CD14-positive monocyte (primary cell): ENCODE measurements around the gene NMBR. TPM values are rescaled to one million over a fixed set of nuclear protein-coding genes. Genes with fewer than 3 reads are reported as not detected.

Source experiments
- DNase-seq, 3 donors: peaks; one replicate each; pipeline ENCODE4 v3.0.0-alpha.2; 2011 to 2022
- H2AFZ ChIP-seq: 2 replicates; pipeline ENCODE4 v1.6.0; 2012; ENCODE audit warnings: mild to moderate bottlenecking, low read depth, low read length, inconsistent platforms; ENCODE audit not compliant: insufficient read depth, poor library complexity, severe bottlenecking
- H3K27ac ChIP-seq, 2 donors: 1 replicate in 1 of 2; 2 replicates in 1 of 2; pipeline ENCODE4 v1.5.1; 2012 to 2013; ENCODE audit warnings: low read length in 2 of 2, control low read depth in 1 of 2, inconsistent platforms in 1 of 2, low read depth in 1 of 2, mild to moderate bottlenecking in 1 of 2
- H3K27me3 ChIP-seq, 2 donors: one replicate each; pipeline versions ENCODE4 v1.6.0 to v1.6.1; 2011 to 2013; ENCODE audit warnings: low read length in 2 of 2; ENCODE audit not compliant: control insufficient read depth in 2 of 2, insufficient read depth in 2 of 2
- H3K36me3 ChIP-seq, 2 donors: replicated peaks in 1 of 2; 1 replicate in 1 of 2; 2 replicates in 1 of 2; pipeline versions ENCODE4 v1.5.1 to v1.6.1; 2012 to 2013; ENCODE audit warnings: low read length in 2 of 2, control low read depth in 1 of 2, inconsistent platforms in 1 of 2, mild to moderate bottlenecking in 1 of 2; ENCODE audit not compliant: insufficient read depth in 2 of 2, control insufficient read depth in 1 of 2
- H3K4me1 ChIP-seq, 2 donors: 1 replicate in 1 of 2; 2 replicates in 1 of 2; pipeline versions ENCODE4 v1.5.1 to v1.6.1; 2012 to 2013; ENCODE audit warnings: low read length in 2 of 2, control low read depth in 1 of 2, inconsistent platforms in 1 of 2, mild to moderate bottlenecking in 1 of 2, moderate library complexity in 1 of 2; ENCODE audit not compliant: insufficient read depth in 2 of 2, control insufficient read depth in 1 of 2
- H3K4me2 ChIP-seq: replicated peaks from 2 replicates; pipeline ENCODE3; 2012; ENCODE audit warnings: low read length, moderate library complexity, mild to moderate bottlenecking; ENCODE audit not compliant: poor library complexity, severe bottlenecking; ENCODE audit errors: extremely low read depth
- H3K4me3 ChIP-seq, 3 experiments: fragments of 200-600 bp in 1 of 3; sonication (generic) in 1 of 3; replicated peaks in 1 of 3; 1 replicate in 2 of 3; 2 replicates in 1 of 3; pipeline ENCODE4 v1.5.1; 2011 to 2013; ENCODE audit warnings: low read length in 3 of 3, mild to moderate bottlenecking in 3 of 3, control low read depth in 2 of 3, low read depth in 2 of 3, inconsistent platforms in 1 of 3, moderate library complexity in 1 of 3
- H3K79me2 ChIP-seq: 2 replicates; pipeline ENCODE4 v1.6.0; 2012; ENCODE audit warnings: mild to moderate bottlenecking, control low read depth, inconsistent platforms, low read length, moderate library complexity; ENCODE audit not compliant: insufficient read depth
- H3K9ac ChIP-seq: 2 replicates; pipeline ENCODE4 v1.6.0; 2017; ENCODE audit warnings: low read length, mild to moderate bottlenecking; ENCODE audit not compliant: insufficient read depth, poor library complexity, severe bottlenecking
- H3K9me3 ChIP-seq, 2 donors: replicated peaks in 1 of 2; 1 replicate in 1 of 2; 2 replicates in 1 of 2; pipeline versions ENCODE4 v1.5.1 to v1.6.1; 2012 to 2013; ENCODE audit warnings: low read length in 2 of 2, control low read depth in 1 of 2; ENCODE audit not compliant: control insufficient read depth in 1 of 2, insufficient read depth in 1 of 2
- H4K20me1 ChIP-seq: 2 replicates; pipeline ENCODE4 v1.6.0; 2012; ENCODE audit warnings: mild to moderate bottlenecking, low read length, control low read depth, moderate library complexity; ENCODE audit not compliant: insufficient read depth
- H3K27ac Mint-ChIP-seq, 7 donors: one replicate each; pipeline ENCODE4 v1.8.0; 2020; ENCODE audit warnings: mild to moderate bottlenecking in 7 of 7, mixed read lengths in 7 of 7, moderate library complexity in 6 of 7, inconsistent platforms in 2 of 7
- H3K27me3 Mint-ChIP-seq, 3 donors: one replicate each; pipeline ENCODE4 v1.8.0; 2021 to 2022; ENCODE audit warnings: low read depth in 3 of 3, mild to moderate bottlenecking in 3 of 3, mixed read lengths in 3 of 3, moderate library complexity in 3 of 3, inconsistent platforms in 1 of 3
- H3K36me3 Mint-ChIP-seq, 2 donors: one replicate each; pipeline ENCODE4 v1.8.0; 2020; ENCODE audit warnings: mixed read lengths in 2 of 2, inconsistent platforms in 1 of 2, mild to moderate bottlenecking in 1 of 2
- H3K4me1 Mint-ChIP-seq: one replicate; pipeline ENCODE4 v1.8.0; 2020; ENCODE audit warnings: mild to moderate bottlenecking, mixed read lengths
- H3K4me3 Mint-ChIP-seq, 2 donors: one replicate each; pipeline ENCODE4 v1.8.0; 2020; ENCODE audit warnings: mild to moderate bottlenecking in 2 of 2, mixed read lengths in 2 of 2, moderate library complexity in 1 of 2
- H3K9me3 Mint-ChIP-seq, 7 donors: one replicate each; pipeline ENCODE4 v1.8.0; 2020 to 2022; ENCODE audit warnings: mixed read lengths in 7 of 7, mild to moderate bottlenecking in 6 of 7, moderate library complexity in 6 of 7, inconsistent platforms in 2 of 7
- WGBS: methylation state at CpG from one replicate; pipeline ENCODE4 v1.1.5; 2013; ENCODE audit warnings: missing lambda C conversion rate; ENCODE audit not compliant: insufficient coverage; 5-methylcytosine and 5-hydroxymethylcytosine counted together
- intact Hi-C, 2 donors: fragments of 100-400 bp; cut with micrococcal nuclease; formaldehyde crosslinking; loops; one replicate each; pipeline versions ENCODE4 v1.15.0 to v1.15.1; 2023
- polyA plus RNA-seq, 3 donors: library from polyadenylated mRNA; depleted of rRNA in 1 of 3; unstranded in 2 of 3; stranded (reverse) in 1 of 3; fragments of 300-500 nt in 2 of 3; fragments of >200 nt in 1 of 3; fragmentation: Illumina TruSeq in 2 of 3; gene quantifications; 1 replicate in 2 of 3; 2 replicates in 1 of 3; pipeline ENCODE4 v1.2.3, GENCODE V29; 2012 to 2021
- TF ChIP-seq, protein P1 (sequence below): fragments of 200-600 bp; IDR thresholded peaks from one replicate; pipeline ENCODE4 v1.8.0; 2022; ENCODE audit warnings: antibody characterized with exemption, mild to moderate bottlenecking

Gene NMBR
- polyA plus RNA-seq, 3 donors, result not detected

DNA sequence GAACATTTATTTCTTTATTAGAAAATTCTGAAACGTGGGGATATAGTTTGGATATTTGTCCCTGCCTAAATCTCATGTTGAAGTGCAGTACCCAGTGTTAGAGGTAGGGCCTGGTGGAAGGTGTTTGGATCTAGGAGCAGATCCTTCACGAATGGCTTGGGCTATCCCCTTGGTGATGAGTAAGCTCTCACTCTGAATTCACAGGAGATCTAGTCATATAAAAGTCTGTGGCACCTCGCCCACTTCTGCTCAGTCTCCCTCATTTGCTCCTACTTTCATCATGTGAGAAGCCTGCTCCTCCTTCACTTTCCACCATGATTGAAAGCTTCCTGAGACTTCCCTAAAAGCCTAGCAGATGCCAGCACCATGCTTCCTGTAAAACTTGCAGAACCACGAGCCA, 111.0 kb downstream of the NMBR start:
- Histone ChIP-seq H3K9ac (no peak overlapping the region), H3K27ac (no peak overlapping the region), H4K20me1 (no peaks in the 10 kb centered on the region), H3K36me3 (no peaks in the 10 kb centered on the region), H3K4me3 (no peak overlapping the region), H3K4me1 (no peaks in the 10 kb centered on the region), H3K27me3 (no peaks in the 10 kb centered on the region), H3K79me2 (no peaks in the 10 kb centered on the region), H3K4me2 (no peak overlapping the region), H3K9me3 (no peaks in the 10 kb centered on the region), H2AFZ (no peak overlapping the region)
- intact Hi-C loops, result no loop called here
- Mint-ChIP-seq H3K4me3 (no peak overlapping the region), H3K36me3 (no peaks in the 10 kb centered on the region), H3K27me3 (no peaks in the 10 kb centered on the region), H3K27ac (peak overlapping the region in 1 of 7 donors; percentile 53), H3K9me3 (peaks cover 0 to 8% (median 4%) of the 10 kb centered on the region in 7 donors), H3K4me1 (no peaks in the 10 kb centered on the region)
- WGBS, result 79% methylated on average over 2 of the region's 4 CpGs
- DNase-seq, result no peak
- TF ChIP-seq, protein P1, sequence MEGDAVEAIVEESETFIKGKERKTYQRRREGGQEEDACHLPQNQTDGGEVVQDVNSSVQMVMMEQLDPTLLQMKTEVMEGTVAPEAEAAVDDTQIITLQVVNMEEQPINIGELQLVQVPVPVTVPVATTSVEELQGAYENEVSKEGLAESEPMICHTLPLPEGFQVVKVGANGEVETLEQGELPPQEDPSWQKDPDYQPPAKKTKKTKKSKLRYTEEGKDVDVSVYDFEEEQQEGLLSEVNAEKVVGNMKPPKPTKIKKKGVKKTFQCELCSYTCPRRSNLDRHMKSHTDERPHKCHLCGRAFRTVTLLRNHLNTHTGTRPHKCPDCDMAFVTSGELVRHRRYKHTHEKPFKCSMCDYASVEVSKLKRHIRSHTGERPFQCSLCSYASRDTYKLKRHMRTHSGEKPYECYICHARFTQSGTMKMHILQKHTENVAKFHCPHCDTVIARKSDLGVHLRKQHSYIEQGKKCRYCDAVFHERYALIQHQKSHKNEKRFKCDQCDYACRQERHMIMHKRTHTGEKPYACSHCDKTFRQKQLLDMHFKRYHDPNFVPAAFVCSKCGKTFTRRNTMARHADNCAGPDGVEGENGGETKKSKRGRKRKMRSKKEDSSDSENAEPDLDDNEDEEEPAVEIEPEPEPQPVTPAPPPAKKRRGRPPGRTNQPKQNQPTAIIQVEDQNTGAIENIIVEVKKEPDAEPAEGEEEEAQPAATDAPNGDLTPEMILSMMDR, result no peak

DNA sequence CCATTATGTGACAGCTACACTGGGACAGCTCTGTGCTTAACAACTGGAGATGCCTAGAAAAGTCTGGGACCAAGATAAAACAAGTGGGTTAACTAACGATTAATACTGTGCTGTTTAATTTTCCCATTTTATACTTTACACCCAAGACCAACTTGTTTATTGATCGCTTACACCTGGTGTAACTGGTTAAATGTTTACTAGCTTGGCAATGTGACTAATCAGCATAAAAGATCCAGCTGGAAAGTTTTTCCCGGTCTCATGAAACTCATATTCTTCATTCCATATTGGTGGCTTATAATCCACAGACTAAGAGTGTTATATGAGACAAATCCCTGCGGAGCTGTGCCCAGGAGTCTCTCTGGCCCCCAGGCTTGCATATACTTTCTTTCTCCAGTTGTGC, 115.9 kb downstream of the NMBR start:
- no peaks in the 10 kb centered on the region for H3K36me3 Mint-ChIP-seq
- H3K27me3 ChIP-seq, result no peaks in the 10 kb centered on the region
- no peak overlapping the region for H2AFZ ChIP-seq
- no peaks in the 10 kb centered on the region for H3K4me1 Mint-ChIP-seq
- H3K9ac ChIP-seq, result no peak overlapping the region
- no peak overlapping the region for H3K4me3 ChIP-seq
- no peaks in the 10 kb centered on the region for H4K20me1 ChIP-seq
- no peaks in the 10 kb centered on the region for H3K79me2 ChIP-seq
- peaks cover 2 to 12% (median 7%) of the 10 kb centered on the region in 7 donors for H3K9me3 Mint-ChIP-seq
- intact Hi-C loops, result no loop called here
- no peak overlapping the region for H3K4me3 Mint-ChIP-seq
- no peak for DNase-seq
- H3K4me2 ChIP-seq, result no peak overlapping the region
- H3K27me3 Mint-ChIP-seq, result no peaks in the 10 kb centered on the region
- TF ChIP-seq, protein P1, result no peak
- no peak overlapping the region for H3K27ac ChIP-seq
- no peak overlapping the region for H3K27ac Mint-ChIP-seq
- no peaks in the 10 kb centered on the region for H3K4me1 ChIP-seq
- no CpG with 5 or more reads among the region's 4 CpGs for WGBS
- peaks cover 2 to 4% of the 10 kb centered on the region in 2 donors for H3K9me3 ChIP-seq
- H3K36me3 ChIP-seq, result no peaks in the 10 kb centered on the region
